Coronary artery (tissue), 2 donors: Measurements from ENCODE around the gene HEYL.

ENCODE experiments used
- DNase-seq: peaks from one replicate; pipeline ENCODE4 v3.0.0-alpha.2; 2017; ENCODE audit warnings: low spot score
- H3K27ac ChIP-seq, 2 donors: fragments of 200-600 bp; sonication (generic); one replicate each; pipeline ENCODE4 v1.5.1; 2016 to 2019
- H3K4me3 ChIP-seq: fragments of 200-600 bp; sonication (generic); 2 replicates; pipeline ENCODE4 v1.5.1; 2016; ENCODE audit warnings: mild to moderate bottlenecking, moderate library complexity
- TF ChIP-seq, protein P1 (sequence below): fragments of 200-600 bp; sonication (generic); IDR thresholded peaks from one replicate; pipeline ENCODE4 v1.5.1; 2019; ENCODE audit warnings: antibody characterized with exemption

HEYL gene

DNA sequence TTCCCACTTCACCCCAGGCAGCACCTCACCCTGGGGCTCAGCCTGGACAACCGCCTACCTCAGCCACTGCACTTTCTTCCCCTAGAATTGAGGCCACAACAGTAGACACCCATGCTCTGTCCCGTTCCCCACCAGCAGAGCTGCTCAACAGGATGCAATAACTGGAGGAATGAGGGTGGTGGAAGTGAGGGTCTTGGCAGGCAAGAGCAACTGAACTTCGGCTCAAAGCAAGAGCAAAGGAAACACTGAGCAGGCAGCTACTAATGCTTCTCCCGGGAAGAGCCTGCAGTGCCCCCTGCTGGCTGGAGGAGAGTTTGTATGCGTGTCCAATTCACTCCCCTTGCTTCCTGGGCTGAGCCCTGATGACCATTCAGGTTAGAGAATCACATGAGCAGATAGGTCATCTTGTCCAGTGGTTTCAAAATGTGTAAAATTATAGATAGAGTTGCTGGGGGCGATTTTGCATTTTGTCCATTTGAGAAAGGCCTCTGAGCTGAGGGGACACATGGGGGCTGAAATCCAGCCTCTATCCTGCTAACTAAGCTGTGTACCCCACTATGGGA lies 18.6 kb upstream of the HEYL start:
- H3K4me3 ChIP-seq = no peak overlapping the region
- no peak overlapping the region for H3K27ac ChIP-seq
- DNase-seq = no peak
- TF ChIP-seq, protein P1, sequence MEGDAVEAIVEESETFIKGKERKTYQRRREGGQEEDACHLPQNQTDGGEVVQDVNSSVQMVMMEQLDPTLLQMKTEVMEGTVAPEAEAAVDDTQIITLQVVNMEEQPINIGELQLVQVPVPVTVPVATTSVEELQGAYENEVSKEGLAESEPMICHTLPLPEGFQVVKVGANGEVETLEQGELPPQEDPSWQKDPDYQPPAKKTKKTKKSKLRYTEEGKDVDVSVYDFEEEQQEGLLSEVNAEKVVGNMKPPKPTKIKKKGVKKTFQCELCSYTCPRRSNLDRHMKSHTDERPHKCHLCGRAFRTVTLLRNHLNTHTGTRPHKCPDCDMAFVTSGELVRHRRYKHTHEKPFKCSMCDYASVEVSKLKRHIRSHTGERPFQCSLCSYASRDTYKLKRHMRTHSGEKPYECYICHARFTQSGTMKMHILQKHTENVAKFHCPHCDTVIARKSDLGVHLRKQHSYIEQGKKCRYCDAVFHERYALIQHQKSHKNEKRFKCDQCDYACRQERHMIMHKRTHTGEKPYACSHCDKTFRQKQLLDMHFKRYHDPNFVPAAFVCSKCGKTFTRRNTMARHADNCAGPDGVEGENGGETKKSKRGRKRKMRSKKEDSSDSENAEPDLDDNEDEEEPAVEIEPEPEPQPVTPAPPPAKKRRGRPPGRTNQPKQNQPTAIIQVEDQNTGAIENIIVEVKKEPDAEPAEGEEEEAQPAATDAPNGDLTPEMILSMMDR = peak; percentile 77

DNA sequence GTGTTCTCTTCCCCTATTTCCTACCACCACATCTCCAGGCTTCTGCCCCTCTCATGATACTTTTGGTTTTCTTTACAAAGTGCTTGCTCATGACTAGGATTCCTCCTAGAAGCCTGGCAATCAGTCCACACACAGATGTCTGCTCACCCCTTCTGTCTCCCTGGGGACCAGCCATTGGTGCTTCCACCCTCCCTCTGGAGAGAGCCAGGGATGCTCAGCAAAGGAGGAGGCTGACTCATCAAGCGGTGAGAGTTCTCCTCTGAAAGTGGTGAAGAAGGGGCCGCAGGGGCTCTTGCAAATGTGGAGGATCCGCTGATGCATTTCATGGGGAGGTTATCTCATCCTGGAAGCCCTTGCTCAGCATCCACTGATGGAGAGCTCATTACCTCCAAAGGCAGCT lies 18.0 kb upstream of the HEYL start:
- DNase-seq = no peak
- TF ChIP-seq, protein P1 = no peak
- no peak overlapping the region for H3K27ac ChIP-seq
- no peak overlapping the region for H3K4me3 ChIP-seq

DNA sequence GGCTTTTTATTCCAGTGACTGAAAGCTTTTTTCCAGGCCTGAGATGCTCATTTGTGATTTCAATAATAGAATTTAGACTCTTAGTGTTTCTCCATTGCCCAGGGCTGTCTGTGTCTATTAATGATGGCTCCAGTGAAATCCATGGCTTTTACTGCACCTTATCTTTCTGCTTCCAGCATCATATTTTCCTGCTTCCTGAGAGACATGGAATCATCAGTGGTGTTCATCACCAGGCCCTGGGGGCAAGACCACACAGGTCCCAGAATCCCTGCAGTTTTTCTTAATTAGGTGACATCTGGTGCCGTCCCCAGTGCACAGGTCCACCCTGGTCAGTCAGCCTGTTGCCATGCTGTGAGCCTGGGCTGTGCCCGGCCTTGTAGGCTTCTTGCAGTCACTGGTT lies 16.9 kb upstream of the HEYL start:
- no peak overlapping the region for H3K4me3 ChIP-seq
- H3K27ac ChIP-seq = no peak overlapping the region
- no peak for DNase-seq
- TF ChIP-seq, protein P1 = no peak

DNA sequence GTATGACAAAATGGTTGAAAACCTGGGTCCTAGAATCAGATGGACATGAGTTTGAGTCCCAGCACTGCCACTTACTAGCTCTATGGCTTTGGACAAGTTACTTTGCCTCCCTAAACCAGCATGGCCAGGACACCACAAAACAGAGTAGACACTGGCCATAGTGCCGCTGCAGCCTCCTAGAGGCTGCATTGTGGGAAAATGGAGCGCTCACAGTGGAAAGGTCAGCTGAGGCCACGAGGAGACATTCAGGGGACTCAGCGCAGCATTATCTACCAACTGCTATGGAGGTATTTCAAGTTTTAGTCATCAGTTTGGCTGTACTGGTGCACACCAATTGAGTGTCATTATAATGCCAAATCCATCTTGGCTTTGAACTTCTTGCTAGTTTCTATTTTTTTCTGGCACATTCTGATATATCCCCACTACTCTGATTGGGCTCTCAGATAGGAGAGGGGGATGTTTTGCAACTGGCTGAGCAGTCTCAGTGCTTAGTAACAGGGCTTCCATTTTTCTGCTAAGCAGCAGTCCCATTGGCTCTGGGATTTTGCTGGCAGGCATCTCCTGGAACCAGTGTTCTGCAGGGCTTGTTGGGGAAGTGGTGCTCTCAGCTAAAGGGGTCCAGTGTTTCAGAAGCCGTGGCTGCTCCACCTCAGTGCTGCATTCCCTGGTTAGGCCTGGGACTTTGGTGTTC lies 16.3 kb upstream of the HEYL start:
- TF ChIP-seq, protein P1 = no peak
- no peak overlapping the region for H3K27ac ChIP-seq
- no peak overlapping the region for H3K4me3 ChIP-seq
- DNase-seq = no peak

DNA sequence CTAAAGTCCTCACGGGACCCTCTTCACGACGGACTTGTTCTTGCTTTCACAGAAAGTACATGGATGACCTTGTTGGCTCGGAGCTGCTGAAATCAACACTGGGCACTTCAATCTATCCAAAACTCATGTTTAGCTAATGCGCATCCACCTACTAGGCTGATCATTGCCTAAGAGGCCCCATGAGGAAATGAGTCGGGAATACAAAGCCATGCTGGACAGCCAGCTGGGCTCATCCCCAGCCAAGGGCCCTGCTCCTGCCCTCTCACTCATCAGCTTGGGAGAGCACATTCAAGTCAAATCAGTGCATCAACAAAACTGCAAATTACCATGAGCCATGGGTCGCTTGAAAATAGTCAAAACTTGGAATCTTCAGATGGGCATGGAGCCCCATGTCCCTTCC lies 14.8 kb upstream of the HEYL start:
- Histone ChIP-seq H3K4me3 (no peak overlapping the region), H3K27ac (peak overlapping the region in 1 of 2 donors; percentile 62)
- DNase-seq = no peak
- TF ChIP-seq, protein P1 = no peak

DNA sequence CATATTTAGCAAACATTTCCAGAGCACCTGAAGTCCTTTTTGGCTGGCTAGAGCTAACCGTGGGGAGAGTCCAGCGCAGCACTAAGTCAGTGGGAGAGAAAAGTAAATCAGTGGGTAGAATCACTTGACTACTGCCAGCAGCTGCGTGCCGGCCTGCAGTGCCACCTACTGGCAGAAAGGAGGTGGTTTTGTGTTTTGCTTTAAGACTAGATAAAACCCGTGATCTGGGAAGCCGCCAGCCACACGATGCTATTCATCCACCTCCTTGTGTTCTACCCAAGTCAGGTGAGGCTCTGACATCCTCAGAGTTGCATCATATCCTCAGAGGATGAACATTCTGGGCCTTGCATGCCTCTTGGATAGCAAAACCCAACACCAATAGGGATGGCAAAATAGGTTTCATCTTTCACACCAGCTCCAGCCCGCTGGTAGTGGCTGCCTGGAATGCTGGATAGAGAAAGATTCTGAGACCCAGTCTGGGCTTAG lies 14.1 kb upstream of the HEYL start:
- Histone ChIP-seq H3K27ac (peak overlapping the region in 1 of 2 donors; percentile 62), H3K4me3 (peak overlapping the region; percentile 43)
- DNase-seq = peak; percentile 88
- TF ChIP-seq, protein P1 = peak; percentile 93

DNA sequence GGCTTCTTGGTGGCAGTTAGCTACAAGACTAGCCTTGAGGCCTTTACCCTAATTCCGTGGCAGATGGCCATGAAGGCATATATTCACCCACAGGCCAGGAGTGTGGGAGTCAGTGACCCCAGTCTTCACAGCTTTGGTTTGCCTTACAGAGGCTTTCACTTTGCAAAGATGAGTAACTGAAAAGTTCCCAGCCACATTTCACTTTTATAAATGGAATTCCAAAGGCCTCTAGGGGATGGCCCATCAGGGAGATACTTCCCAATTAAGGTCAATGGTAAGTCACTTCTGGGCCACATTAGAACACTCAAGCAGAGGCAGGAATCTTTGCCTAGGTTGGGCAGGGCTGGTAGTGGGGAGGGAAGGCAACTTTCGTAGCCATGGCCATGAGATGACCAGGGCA lies 13.1 kb upstream of the HEYL start:
- no peak overlapping the region for H3K4me3 ChIP-seq
- peak overlapping the region; percentile 58 to 62 for H3K27ac ChIP-seq
- DNase-seq = no peak
- TF ChIP-seq, protein P1 = no peak
